ENCODE data around the gene IL24. TPM values are rescaled to one million over a fixed set of nuclear protein-coding genes. Genes with fewer than 3 reads are reported as not detected.

The IL24 gene
- total RNA-seq, 1 experiment from 2014 or later = not detected

DNA sequence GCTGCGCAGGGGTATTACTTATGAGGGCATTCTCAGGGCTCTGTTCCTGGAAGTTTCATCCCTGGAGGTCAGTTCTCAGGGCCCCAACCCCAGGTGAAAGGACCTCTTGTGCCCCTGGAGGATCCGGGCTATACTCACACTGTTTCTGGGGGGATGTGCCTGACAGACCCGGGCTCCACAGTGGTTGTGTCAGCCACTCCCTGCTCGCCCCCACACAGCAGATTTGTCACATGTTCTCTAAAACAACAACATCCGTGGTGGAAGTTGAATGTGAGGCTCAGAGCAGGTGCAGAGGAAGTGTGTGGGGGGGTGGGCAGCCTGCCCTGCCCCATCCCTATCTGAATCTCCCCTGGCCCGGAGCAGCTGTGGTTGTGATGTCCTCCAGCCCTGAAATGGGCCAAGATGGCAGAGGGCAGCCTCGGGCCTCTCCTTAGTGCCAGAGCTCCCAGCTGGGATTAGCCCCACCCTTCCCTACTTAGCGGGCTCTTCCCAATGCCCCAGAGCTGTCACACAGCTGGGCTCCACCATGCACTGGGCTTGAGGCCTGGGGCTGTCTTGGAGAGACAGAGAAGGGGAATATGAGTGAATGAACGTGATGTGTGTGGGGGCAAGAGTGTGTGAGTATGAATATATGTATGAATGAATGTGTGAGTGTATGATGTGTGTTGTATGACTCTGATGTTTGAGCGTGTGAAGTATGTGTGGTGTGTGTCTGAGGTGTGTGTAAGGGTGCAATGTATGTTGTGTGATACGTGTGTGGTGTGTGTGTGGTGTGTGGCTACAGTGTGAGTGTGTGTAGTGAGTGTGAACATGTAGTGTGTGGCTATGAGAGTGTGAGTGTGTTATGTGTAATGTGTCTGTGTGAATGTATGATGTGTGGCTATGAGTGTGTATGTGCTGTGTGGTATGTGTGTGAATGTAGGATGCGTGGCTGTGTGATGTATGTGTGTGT lies 26.0 kb downstream of the IL24 start:
- intact Hi-C loops (cut with micrococcal nuclease) = no loop called here

More for the DNA sequence above, 26.0 kb downstream of the IL24 start:
- H2AFZ ChIP-seq (ENCODE audit: low read depth, low read length, poor library complexity, severe bottlenecking) = no peak overlapping the region
- H3K9ac ChIP-seq (ENCODE audit: low read length) = no peak overlapping the region
- BruUV-seq (replicated peaks) = no TSS peak
- H3K79me2 ChIP-seq (ENCODE audit: insufficient read depth, low read length) = no peaks in the 10 kb centered on the region
- ATAC-seq (no peak), DNase-seq (ENCODE audit: low read depth, low spot score) (no peak)
- no peaks in the 10 kb centered on the region for H3K9me2 ChIP-seq (ENCODE audit: insufficient read depth)
- TF ChIP-seq, protein P1, sequence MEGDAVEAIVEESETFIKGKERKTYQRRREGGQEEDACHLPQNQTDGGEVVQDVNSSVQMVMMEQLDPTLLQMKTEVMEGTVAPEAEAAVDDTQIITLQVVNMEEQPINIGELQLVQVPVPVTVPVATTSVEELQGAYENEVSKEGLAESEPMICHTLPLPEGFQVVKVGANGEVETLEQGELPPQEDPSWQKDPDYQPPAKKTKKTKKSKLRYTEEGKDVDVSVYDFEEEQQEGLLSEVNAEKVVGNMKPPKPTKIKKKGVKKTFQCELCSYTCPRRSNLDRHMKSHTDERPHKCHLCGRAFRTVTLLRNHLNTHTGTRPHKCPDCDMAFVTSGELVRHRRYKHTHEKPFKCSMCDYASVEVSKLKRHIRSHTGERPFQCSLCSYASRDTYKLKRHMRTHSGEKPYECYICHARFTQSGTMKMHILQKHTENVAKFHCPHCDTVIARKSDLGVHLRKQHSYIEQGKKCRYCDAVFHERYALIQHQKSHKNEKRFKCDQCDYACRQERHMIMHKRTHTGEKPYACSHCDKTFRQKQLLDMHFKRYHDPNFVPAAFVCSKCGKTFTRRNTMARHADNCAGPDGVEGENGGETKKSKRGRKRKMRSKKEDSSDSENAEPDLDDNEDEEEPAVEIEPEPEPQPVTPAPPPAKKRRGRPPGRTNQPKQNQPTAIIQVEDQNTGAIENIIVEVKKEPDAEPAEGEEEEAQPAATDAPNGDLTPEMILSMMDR (IDR thresholded peaks at IDR 0.05 in 2 of 3, conservative IDR thresholded peaks at IDR 0.05 in 1 of 3; ENCODE audit: borderline replicate concordance in 1 of 3, insufficient read depth in 1 of 3, low read depth in 2 of 3, low read length in 2 of 3) = no peak
- TF ChIP-seq TCF7L2 (IDR thresholded peaks at IDR 0.05; ENCODE audit: borderline replicate concordance, extremely low read depth, insufficient read depth, insufficient read length) = no peak
- no peak for TF ChIP-seq JUND (IDR thresholded peaks at IDR 0.05)
- TF ChIP-seq FOSL1 (IDR thresholded peaks at IDR 0.05; ENCODE audit: low read depth) = no peak
- TF ChIP-seq, protein P2, sequence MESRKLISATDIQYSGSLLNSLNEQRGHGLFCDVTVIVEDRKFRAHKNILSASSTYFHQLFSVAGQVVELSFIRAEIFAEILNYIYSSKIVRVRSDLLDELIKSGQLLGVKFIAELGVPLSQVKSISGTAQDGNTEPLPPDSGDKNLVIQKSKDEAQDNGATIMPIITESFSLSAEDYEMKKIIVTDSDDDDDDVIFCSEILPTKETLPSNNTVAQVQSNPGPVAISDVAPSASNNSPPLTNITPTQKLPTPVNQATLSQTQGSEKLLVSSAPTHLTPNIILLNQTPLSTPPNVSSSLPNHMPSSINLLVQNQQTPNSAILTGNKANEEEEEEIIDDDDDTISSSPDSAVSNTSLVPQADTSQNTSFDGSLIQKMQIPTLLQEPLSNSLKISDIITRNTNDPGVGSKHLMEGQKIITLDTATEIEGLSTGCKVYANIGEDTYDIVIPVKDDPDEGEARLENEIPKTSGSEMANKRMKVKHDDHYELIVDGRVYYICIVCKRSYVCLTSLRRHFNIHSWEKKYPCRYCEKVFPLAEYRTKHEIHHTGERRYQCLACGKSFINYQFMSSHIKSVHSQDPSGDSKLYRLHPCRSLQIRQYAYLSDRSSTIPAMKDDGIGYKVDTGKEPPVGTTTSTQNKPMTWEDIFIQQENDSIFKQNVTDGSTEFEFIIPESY (IDR thresholded peaks at IDR 0.05; ENCODE audit: extremely low read depth, insufficient replicate concordance, low read length) = no peak
- TF ChIP-seq EZH2 (IDR thresholded peaks at IDR 0.05) = no peak
- no peak for TF ChIP-seq EGR1 (IDR thresholded peaks at IDR 0.05; ENCODE audit: low read depth)
- TF ChIP-seq EZH2phosphoT487 (IDR thresholded peaks at IDR 0.05; ENCODE audit: borderline replicate concordance) = no peak
- TF ChIP-seq SRF (IDR thresholded peaks at IDR 0.05; ENCODE audit: low read depth) = no peak
- TF ChIP-seq POLR2AphosphoS5 (IDR thresholded peaks at IDR 0.05; ENCODE audit: low read depth, low read length) = no peak
- TF ChIP-seq, protein P3, sequence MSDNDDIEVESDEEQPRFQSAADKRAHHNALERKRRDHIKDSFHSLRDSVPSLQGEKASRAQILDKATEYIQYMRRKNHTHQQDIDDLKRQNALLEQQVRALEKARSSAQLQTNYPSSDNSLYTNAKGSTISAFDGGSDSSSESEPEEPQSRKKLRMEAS (IDR thresholded peaks at IDR 0.05) = no peak
- TF ChIP-seq CBX3 (IDR thresholded peaks at IDR 0.05; ENCODE audit: low read depth) = no peak
- no peak for TF ChIP-seq SIN3A (IDR thresholded peaks at IDR 0.05; ENCODE audit: low read depth)
- no peak for TF ChIP-seq YY1 (IDR thresholded peaks at IDR 0.05; ENCODE audit: extremely low read depth, insufficient replicate concordance, low read depth, low read length)
- no peak for TF ChIP-seq SP1 (IDR thresholded peaks at IDR 0.05; ENCODE audit: low read depth)
- no peak for TF ChIP-seq ZNF274 (IDR thresholded peaks at IDR 0.05; ENCODE audit: low read depth, low read length)
- no peak for TF ChIP-seq POLR2A (IDR thresholded peaks at IDR 0.05; ENCODE audit: borderline replicate concordance, extremely low read depth, insufficient read depth, insufficient read length)
- no peak for TF ChIP-seq ELF1 (IDR thresholded peaks at IDR 0.05; ENCODE audit: borderline replicate concordance, low read depth)
- no peaks in the 10 kb centered on the region for H3K36me3 ChIP-seq (ENCODE audit: control insufficient read depth in 1 of 2, insufficient read depth in 2 of 2, low read length in 2 of 2)
- no peak overlapping the region for H3K4me3 ChIP-seq (replicated peaks in 1 of 2; ENCODE audit: low read depth in 1 of 2, low read length in 2 of 2)
- ChIA-PET RAD21 (ENCODE audit: low non-redundant PET in 1 of 2, low total read pairs in 2 of 2, uncharacterized antibody in 2 of 2, unreplicated experiment in 2 of 2) (no interaction called here), POLR2A (no interaction called here), CTCF (interaction anchor here (1.7 kb wide), 1 partner anchor 14 kb away, joined by 4 read pairs; no protein-coding TSS in a partner anchor)
- no peaks in the 10 kb centered on the region for H4K20me1 ChIP-seq (ENCODE audit: insufficient read depth)
- no peaks in the 10 kb centered on the region for H3K9me3 ChIP-seq (ENCODE audit: control insufficient read depth in 1 of 2, insufficient read depth in 1 of 2, low read depth in 1 of 2, low read length in 2 of 2)
- no peak overlapping the region for H3K27ac ChIP-seq (ENCODE audit: low read depth, low read length)
- no peaks in the 10 kb centered on the region for H3K27me3 ChIP-seq (ENCODE audit: insufficient read depth, low read length)
- peaks cover 0 to 9% of the 10 kb centered on the region in 2 experiments; a peak in 2 of 4 replicates for H3K4me1 ChIP-seq (ENCODE audit: control insufficient read depth in 1 of 2, insufficient read depth in 2 of 2, low read length in 2 of 2)
- no peak overlapping the region for H3K4me2 ChIP-seq (ENCODE audit: low read length)
